ENCODE results near the gene C13orf46.
A peak's percentile ranks its signal among the peaks of the same experiment; 100 is the strongest.

C13orf46 gene

GRCh38 chr13:113924184-113924901, 49.5 kb downstream of the C13orf46 start:
- no peak for DNase-seq (ENCODE audit: low read depth in 3 of 3)

GRCh38 chr13:113923376-113924063, 50.4 kb downstream of the C13orf46 start:
- no peak for DNase-seq (ENCODE audit: low read depth in 3 of 3)

DNA sequence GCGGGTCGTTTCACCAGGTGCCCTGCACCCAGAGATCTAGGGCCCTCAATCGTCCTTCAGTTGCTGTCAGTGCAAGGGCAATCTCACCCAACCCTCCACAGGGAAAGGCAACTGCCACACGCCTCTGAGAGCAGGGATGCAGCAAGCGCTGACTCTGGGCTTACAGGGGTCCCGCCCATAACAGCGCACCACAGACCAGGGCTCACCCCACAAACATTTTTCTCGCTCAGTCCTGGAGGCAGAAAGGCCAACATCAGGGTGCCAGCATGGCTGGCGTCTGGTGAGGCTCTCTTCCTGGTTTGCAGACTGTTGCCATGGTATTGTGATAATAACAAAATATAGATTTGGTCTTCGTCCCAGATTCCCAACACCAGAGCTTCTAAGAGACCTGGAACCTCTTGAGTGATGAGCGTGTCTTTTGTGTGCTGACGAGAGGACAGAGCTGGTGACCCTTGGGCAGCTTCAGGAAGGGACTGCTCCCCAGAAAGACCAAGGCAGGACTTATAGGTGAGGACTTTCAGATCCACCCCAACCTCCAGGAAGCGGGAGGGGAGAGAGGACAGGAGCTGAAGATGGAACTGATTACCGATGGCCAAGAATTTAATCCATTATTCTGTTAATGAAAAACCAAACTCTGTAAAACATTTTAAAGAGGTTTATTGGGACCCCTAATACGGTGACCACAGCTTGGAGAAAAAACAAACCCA, 51.3 kb downstream of the C13orf46 start:
- no peak for DNase-seq (ENCODE audit: low read depth in 3 of 3)

DNA sequence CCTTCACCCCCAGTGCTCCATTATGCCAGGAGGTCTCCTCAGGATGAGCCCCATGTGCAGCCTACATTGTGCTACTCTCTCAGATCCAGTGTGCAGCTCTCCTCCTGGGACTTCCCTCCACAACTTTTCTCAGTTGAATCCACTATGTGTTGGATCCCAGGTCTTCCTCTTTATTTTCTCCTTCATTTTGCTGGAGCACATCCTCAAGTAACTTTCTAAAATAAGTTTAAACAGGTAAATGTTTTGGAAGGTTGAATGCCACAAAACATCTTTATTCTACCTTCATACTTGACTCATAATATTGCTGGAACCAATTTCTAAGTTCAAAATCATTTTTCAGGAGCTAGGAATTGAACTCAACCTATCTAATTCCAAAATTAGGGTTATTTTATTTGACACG, 52.1 kb downstream of the C13orf46 start:
- DNase-seq (ENCODE audit: low read depth in 3 of 3), result no peak

- DNase-seq (ENCODE audit: low read depth in 3 of 3), result no peak
Measured at GRCh38 chr13:113920606-113921286, 53.1 kb downstream of the C13orf46 start.

DNA sequence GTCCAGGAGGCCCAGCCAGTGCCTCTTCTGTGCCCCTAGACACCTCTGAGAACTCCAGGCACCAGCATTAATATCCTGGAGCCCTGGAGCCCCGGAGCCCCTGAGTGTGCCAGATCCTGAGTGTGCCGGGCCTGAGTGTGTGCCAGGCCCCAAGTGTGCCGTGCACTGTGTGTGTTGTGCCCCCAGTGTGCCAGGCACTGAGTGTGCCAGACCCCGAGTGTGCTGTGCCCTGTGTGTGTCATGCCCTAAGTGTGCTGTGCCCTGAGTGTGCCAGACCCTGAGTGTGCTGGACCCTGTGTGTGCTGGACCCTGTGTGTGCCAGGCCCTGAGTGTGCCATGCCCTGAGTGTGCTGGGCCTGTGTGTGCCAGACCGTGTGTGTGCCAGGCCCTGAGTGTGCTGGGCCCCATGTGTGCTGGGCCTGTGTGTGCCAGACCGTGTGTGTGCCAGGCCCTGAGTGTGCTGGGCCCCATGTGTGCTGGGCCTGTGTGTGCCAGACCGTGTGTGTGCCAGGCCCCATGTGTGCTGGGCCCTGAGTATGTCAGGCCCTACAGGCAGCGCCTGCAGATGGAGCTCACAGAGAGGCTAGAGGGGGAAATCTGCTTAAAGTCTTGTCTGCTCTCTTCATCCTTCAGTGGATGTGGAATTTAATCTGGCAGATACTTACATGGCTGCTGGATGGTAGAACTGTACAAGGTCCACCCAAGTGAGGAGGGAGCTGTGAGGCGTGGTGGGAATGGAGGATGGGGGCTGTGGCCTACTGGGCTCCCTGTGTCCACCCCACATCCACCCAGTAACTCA, 53.9 kb downstream of the C13orf46 start:
- DNase-seq (ENCODE audit: low read depth in 3 of 3), result no peak

- no peak for DNase-seq (ENCODE audit: low read depth in 3 of 3)
Measured at GRCh38 chr13:113918981-113919701, 54.7 kb downstream of the C13orf46 start.

GRCh38 chr13:113918580-113918979, 55.3 kb downstream of the C13orf46 start:
- no peak for DNase-seq (ENCODE audit: low read depth in 3 of 3)

GRCh38 chr13:113917594-113918371, 56.1 kb downstream of the C13orf46 start:
- DNase-seq (ENCODE audit: low read depth in 3 of 3), result no peak

DNA sequence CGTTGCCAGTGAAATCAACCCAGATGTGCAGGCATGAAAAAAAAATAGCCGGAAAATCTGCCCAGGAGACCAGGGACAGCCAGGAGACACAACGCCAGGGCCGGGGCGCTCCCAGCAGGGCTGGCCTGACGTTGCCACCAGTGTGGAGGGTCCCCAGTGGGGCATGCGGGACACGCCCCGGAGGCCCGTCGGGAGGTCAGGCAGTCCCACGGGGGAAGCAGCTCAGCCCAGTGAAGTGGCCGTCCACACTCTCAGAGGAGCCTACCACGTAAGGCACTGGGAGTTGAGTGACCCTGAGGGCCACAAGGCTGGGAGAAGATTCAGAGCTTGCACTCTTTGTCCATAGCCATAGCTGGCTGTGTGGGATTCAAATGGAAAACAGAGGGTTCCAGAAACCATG, 56.8 kb downstream of the C13orf46 start:
- DNase-seq (ENCODE audit: low read depth in 3 of 3), result no peak

DNA sequence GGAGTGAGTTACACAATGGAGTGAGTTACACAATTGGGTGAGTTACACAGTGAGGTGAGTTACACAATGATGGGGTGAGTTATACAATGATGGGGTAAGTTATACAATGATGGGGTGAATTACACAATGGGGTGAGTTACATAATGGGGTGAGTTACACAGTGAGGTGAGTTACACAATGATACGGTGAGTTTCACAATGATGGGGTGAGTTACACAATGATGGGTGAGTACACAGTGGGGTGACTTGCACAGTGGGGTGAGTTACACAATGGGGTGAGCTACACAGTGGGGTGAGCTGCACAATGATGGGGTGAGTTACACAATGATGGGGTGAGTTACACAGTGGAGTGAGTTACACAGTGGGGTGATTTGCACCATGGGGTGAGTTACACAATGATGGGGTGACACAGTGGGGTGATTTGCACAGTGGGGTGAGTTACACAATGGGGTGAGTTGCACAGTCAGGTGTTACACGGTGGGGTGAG, 57.5 kb downstream of the C13orf46 start:
- no peak for DNase-seq (ENCODE audit: low read depth in 3 of 3)

GRCh38 chr13:113915786-113916329, 58.0 kb downstream of the C13orf46 start:
- DNase-seq (ENCODE audit: low read depth in 3 of 3), result no peak

- DNase-seq (ENCODE audit: low read depth in 3 of 3), result no peak
Measured at GRCh38 chr13:113915012-113915763, 58.7 kb downstream of the C13orf46 start.

DNA sequence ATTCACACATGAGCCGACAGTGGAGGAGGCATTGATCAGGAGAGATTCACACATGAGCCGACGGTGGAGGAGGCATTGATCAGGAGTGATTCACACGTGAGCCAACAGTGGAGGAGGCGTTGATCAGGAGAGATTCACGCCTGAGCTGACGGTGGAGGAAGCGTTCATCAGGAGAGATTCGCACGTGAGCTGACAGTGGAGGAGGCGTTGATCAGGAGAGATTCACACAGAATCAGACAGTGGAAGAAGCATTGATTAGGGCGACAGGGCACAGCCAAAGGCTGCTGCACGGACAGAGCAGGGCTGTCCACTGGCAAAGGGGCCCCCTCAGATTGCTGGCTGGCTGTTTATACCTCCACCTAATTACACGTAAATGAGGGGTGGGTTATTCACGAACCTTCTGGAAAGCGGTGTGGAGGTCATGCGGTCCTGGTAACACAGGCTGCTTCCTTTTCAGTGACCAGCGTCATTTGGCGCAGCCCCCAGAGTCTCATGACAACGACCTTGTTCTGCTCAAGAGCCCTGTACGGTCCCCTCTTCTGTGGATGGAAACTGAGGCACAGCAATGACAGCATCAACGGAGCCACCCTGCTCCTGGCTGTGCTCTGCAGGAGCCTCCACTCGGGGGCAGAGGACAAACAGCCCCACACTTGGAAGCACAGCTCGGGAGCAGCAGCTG, 59.4 kb downstream of the C13orf46 start:
- DNase-seq (ENCODE audit: low read depth in 3 of 3), result no peak

- peak in 1 of 3 donors; percentile 14 for DNase-seq (ENCODE audit: low read depth in 3 of 3)
Measured at GRCh38 chr13:113913838-113914237, 60.0 kb downstream of the C13orf46 start.

DNA sequence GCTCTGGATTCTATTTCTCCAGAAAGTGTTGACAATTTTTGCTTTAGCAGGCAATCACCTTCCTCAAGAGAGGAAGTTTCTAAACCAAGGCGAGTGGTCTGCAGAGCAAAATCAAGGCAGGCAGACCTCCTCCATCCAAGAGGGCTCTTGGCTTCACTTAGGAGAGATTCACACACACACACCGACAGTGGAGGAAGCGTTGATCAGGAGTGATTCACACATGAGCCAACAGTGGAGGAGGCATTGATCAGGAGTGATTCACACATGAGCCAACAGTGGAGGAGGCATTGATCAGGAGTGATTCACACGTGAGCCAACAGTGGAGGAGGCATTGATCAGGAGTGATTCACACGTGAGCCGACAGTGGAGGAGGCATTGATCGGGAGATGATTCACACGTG, 60.5 kb downstream of the C13orf46 start:
- peak in 1 of 3 donors; percentile 23 for DNase-seq (ENCODE audit: low read depth in 3 of 3)

- no peak for DNase-seq (ENCODE audit: low read depth in 3 of 3)
Measured at GRCh38 chr13:113912596-113912995, 61.3 kb downstream of the C13orf46 start.

Data from stimulated activated CD4-positive, alpha-beta T cell treated with anti-CD3 and anti-CD28 coated beads, TNF-alpha, amount 100 ng/mL, for 48 hours (primary cell).